Activated CD4-positive, alpha-beta T cell treated with anti-CD3 and anti-CD28 coated beads, Interleukin-2, amount 10 ng/mL, durations not matched to agents 24 days and 14 days (primary cell): ENCODE data around the gene ZNF423. TPM values are rescaled to one million over a fixed set of nuclear protein-coding genes. Genes with fewer than 3 reads are reported as not detected.

Experiments
- DNase-seq: peaks from one replicate; pipeline ENCODE4 v3.0.0; 2022
- H3K27ac Mint-ChIP-seq: one replicate; pipeline ENCODE4 v1.8.0; 2022; ENCODE audit warnings: mild to moderate bottlenecking, mixed read lengths
- H3K27me3 Mint-ChIP-seq: one replicate; pipeline ENCODE4 v1.8.0; 2022; ENCODE audit warnings: mixed read lengths
- H3K36me3 Mint-ChIP-seq: one replicate; pipeline ENCODE4 v1.8.0; 2022; ENCODE audit warnings: low read depth, mild to moderate bottlenecking, mixed read lengths
- H3K4me1 Mint-ChIP-seq: one replicate; pipeline ENCODE4 v1.8.0; 2021; ENCODE audit warnings: mixed read lengths
- H3K4me3 Mint-ChIP-seq: one replicate; pipeline ENCODE4 v1.8.0; 2022; ENCODE audit warnings: mild to moderate bottlenecking, moderate library complexity, mixed read lengths
- H3K9me3 Mint-ChIP-seq: one replicate; pipeline ENCODE4 v1.8.0; 2021; ENCODE audit warnings: mixed read lengths
- intact Hi-C: fragments of 100-400 bp; cut with micrococcal nuclease; formaldehyde crosslinking; loops from one replicate; pipeline ENCODE4 v1.15.1; 2023
- total RNA-seq: library from RNA; stranded (reverse); gene quantifications from 2 replicates; pipeline ENCODE4 v1.2.3, GENCODE V29; 2022

Gene ZNF423
- total RNA-seq, 1 donor from 2014 or later: not detected

GRCh38 chr16:49786926-49787557 is 68.9 kb downstream of the ZNF423 start:
- no peak for DNase-seq
- intact Hi-C loops: no loop called here
- no peaks in the 10 kb centered on the region for H3K27me3 Mint-ChIP-seq
- H3K36me3 Mint-ChIP-seq: no peaks in the 10 kb centered on the region
- no peak overlapping the region for H3K4me3 Mint-ChIP-seq
- no peaks in the 10 kb centered on the region for H3K9me3 Mint-ChIP-seq
- H3K4me1 Mint-ChIP-seq: no peaks in the 10 kb centered on the region
- H3K27ac Mint-ChIP-seq: no peak overlapping the region

GRCh38 chr16:49785970-49786369 is 69.9 kb downstream of the ZNF423 start:
- Mint-ChIP-seq H3K4me1 (no peaks in the 10 kb centered on the region), H3K27ac (no peak overlapping the region), H3K27me3 (no peaks in the 10 kb centered on the region), H3K9me3 (no peaks in the 10 kb centered on the region), H3K4me3 (no peak overlapping the region), H3K36me3 (no peaks in the 10 kb centered on the region)
- no peak for DNase-seq
- intact Hi-C loops: no loop called here

DNA sequence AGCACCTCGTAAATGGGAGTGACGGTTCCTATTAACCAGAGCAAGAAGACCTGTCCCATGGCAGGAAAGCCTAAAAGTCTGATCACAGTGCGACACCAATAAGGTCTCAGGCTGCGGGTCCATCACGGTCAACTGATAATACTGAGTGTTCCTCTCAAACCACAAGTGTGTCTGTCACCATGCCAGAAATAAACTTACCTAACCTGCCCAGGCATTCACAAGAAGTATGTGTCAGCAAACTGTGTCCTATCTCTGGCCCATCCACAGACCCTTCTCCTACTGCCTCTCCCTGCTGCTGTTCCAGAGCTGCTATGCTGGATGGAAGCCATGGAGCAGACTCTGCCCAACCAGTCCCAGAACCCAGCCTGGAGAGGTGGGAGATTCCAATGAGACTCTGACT is 73.5 kb downstream of the ZNF423 start:
- intact Hi-C loops: no loop called here
- Mint-ChIP-seq H3K27me3 (no peaks in the 10 kb centered on the region), H3K27ac (no peak overlapping the region), H3K4me3 (no peak overlapping the region), H3K36me3 (no peaks in the 10 kb centered on the region), H3K4me1 (no peaks in the 10 kb centered on the region), H3K9me3 (no peaks in the 10 kb centered on the region)
- DNase-seq: no peak

DNA sequence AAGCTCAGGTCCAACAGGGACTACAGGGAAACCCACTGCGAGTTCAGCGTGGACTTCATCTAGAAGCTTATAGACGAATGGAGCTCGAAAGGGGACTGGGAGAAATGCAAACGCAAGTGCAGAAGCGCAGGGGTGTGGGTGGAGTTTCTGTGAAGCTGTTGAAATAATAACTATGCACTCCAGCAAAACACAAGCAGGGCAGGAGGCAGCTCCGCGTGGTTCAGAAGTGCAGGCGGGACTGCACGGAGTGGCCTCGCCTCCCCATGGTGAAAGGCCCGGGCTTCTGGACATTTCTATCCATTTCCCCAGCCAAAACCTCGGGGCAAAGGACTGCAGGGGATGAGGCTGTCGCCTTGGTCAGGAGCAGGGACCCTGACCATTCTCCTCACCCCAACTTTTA is 74.5 kb downstream of the ZNF423 start:
- Mint-ChIP-seq H3K27ac (no peak overlapping the region), H3K27me3 (no peaks in the 10 kb centered on the region), H3K9me3 (no peaks in the 10 kb centered on the region), H3K36me3 (no peaks in the 10 kb centered on the region), H3K4me1 (no peaks in the 10 kb centered on the region), H3K4me3 (no peak overlapping the region)
- intact Hi-C loops: no loop called here
- no peak for DNase-seq

DNA sequence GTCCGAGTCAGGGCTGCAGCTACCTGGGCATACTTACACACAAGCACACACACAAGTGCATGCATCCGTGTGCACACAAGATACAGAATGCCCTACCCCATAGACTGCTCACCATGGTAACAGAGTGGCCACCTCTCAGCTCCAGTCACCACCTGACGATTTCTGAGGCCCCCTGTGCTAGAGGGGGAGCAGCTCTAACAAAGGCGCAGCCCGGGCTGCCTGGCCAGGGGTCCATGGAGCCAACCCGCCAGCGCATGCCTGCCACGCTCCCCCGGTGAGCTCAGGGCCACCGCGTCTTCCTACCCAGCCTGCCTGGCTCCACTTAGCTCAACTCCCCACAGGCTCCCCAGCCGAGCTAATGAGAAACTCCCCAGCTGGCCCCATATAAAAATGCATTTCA is 75.5 kb downstream of the ZNF423 start:
- Mint-ChIP-seq H3K9me3 (no peaks in the 10 kb centered on the region), H3K27ac (no peak overlapping the region), H3K4me1 (no peaks in the 10 kb centered on the region), H3K36me3 (no peaks in the 10 kb centered on the region), H3K4me3 (no peak overlapping the region), H3K27me3 (no peaks in the 10 kb centered on the region)
- intact Hi-C loops: no loop called here
- DNase-seq: no peak

DNA sequence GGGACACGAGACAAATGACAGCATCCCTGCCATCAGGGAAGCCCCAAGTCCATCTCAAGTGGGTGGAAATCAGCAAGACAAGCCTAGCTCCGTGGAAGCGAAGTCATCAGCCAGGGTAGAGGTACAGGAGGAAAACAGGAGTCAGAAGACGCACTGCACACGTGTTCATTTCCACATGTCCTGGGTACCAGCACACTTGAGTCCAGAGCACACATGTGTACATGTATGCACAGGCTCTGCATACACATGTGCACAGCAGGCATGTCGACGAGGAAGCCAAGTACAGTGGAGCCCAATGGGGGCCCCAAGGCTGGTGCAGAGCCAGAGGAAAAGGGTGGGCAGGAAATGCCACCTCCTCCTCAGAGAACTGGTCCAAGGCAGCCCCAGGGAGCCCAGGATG is 75.9 kb downstream of the ZNF423 start:
- H3K36me3 Mint-ChIP-seq: no peaks in the 10 kb centered on the region
- no peaks in the 10 kb centered on the region for H3K9me3 Mint-ChIP-seq
- no peak overlapping the region for H3K4me3 Mint-ChIP-seq
- no peaks in the 10 kb centered on the region for H3K27me3 Mint-ChIP-seq
- DNase-seq: no peak
- H3K27ac Mint-ChIP-seq: no peak overlapping the region
- no peaks in the 10 kb centered on the region for H3K4me1 Mint-ChIP-seq
- intact Hi-C loops: no loop called here

GRCh38 chr16:49778202-49778930 is 77.5 kb downstream of the ZNF423 start:
- no peak overlapping the region for H3K27ac Mint-ChIP-seq
- H3K36me3 Mint-ChIP-seq: no peaks in the 10 kb centered on the region
- no peaks in the 10 kb centered on the region for H3K9me3 Mint-ChIP-seq
- no peaks in the 10 kb centered on the region for H3K27me3 Mint-ChIP-seq
- H3K4me3 Mint-ChIP-seq: no peak overlapping the region
- intact Hi-C loops: no loop called here
- no peak for DNase-seq
- H3K4me1 Mint-ChIP-seq: no peaks in the 10 kb centered on the region

GRCh38 chr16:49776734-49777133 is 79.2 kb downstream of the ZNF423 start:
- H3K36me3 Mint-ChIP-seq: no peaks in the 10 kb centered on the region
- no peak for DNase-seq
- intact Hi-C loops: no loop called here
- H3K4me3 Mint-ChIP-seq: no peak overlapping the region
- no peaks in the 10 kb centered on the region for H3K9me3 Mint-ChIP-seq
- no peaks in the 10 kb centered on the region for H3K4me1 Mint-ChIP-seq
- H3K27ac Mint-ChIP-seq: no peak overlapping the region
- H3K27me3 Mint-ChIP-seq: no peaks in the 10 kb centered on the region

DNA sequence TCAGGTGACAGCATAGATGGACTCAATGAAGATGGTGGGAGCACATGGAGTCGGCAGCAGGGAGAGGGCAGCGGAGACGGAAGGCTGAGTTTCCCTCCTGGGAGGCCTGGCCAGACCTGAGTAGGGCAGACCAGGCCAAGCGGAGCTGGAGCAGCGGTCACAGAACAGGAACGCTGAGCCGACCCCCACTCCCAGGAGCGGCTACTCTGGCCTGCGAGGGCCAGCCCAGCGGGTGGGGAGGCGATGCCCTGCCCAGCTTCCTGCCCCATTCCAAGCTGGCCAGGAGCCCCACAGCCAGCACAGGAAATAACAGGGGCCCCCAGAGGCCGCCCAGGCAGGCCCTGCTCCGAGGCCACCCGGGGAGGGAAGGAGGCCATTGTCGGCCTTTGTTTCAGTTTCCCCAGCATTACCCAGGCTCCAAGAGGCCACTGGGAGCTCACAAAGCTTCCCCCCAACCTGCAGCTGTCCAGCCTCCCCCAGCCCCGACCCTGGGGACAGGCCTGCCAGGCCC is 79.8 kb downstream of the ZNF423 start:
- Mint-ChIP-seq H3K27ac (no peak overlapping the region), H3K4me1 (no peaks in the 10 kb centered on the region), H3K9me3 (no peaks in the 10 kb centered on the region), H3K36me3 (no peaks in the 10 kb centered on the region), H3K4me3 (no peak overlapping the region), H3K27me3 (no peaks in the 10 kb centered on the region)
- intact Hi-C loops: no loop called here
- DNase-seq: no peak

- Mint-ChIP-seq H3K9me3 (no peaks in the 10 kb centered on the region), H3K27me3 (no peaks in the 10 kb centered on the region), H3K4me1 (no peaks in the 10 kb centered on the region), H3K36me3 (no peaks in the 10 kb centered on the region), H3K4me3 (no peak overlapping the region), H3K27ac (no peak overlapping the region)
- DNase-seq: no peak
- intact Hi-C loops: no loop called here
These were observed 80.3 kb downstream of the ZNF423 start for GRCh38 chr16:49775581-49775980.

GRCh38 chr16:49775018-49775417 is 80.9 kb downstream of the ZNF423 start:
- intact Hi-C loops: no loop called here
- DNase-seq: no peak
- H3K4me3 Mint-ChIP-seq: no peak overlapping the region
- H3K27ac Mint-ChIP-seq: no peak overlapping the region
- no peaks in the 10 kb centered on the region for H3K36me3 Mint-ChIP-seq
- H3K27me3 Mint-ChIP-seq: no peaks in the 10 kb centered on the region
- H3K4me1 Mint-ChIP-seq: no peaks in the 10 kb centered on the region
- no peaks in the 10 kb centered on the region for H3K9me3 Mint-ChIP-seq

DNA sequence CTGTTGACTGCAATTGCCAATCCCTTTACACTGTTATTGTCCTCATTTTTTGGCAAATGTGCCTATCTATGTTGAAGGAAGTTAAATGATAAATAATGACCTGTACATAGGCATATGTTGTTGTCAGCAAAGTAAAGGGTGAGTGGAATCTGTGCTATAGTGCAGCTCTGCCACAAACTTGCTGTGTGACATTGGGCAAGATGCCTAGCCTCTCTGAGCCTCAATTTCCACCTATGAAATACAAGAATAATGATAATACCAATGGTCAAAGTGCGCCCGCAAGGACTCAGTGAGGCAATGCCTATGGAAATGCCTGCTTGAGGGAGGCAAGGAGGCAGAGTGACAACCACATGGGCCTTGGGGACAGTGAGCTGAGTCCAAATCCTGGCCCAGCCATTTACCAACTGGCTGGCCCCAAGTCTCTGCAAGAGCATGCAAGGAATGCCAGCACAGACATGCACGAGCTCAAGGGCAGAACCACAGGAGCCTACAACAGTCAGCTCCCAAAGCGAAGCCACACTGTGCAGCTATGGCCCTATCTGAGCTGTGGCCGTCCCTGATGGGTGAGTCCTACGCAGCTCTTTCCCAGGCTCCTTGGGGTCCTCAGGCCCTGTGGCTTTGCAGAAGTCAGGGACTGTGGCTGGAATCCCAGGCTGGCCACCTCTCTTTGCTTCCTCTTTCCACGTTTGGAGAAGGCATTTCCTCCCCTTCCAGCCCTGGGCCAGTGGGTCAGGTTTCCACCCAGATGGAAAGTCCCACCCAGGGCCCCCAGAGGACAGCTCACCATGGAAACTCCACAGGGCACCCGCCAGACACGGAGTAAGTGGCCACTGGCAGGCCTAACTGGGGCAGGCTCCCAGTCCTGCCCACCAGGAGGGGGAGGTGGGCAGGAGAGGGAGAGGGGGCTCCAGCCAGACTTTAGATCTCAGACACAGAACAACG is 82.1 kb downstream of the ZNF423 start:
- intact Hi-C loops: no loop called here
- Mint-ChIP-seq H3K36me3 (no peaks in the 10 kb centered on the region), H3K9me3 (no peaks in the 10 kb centered on the region), H3K27me3 (no peaks in the 10 kb centered on the region), H3K27ac (no peak overlapping the region), H3K4me3 (no peak overlapping the region), H3K4me1 (no peaks in the 10 kb centered on the region)
- no peak for DNase-seq

DNA sequence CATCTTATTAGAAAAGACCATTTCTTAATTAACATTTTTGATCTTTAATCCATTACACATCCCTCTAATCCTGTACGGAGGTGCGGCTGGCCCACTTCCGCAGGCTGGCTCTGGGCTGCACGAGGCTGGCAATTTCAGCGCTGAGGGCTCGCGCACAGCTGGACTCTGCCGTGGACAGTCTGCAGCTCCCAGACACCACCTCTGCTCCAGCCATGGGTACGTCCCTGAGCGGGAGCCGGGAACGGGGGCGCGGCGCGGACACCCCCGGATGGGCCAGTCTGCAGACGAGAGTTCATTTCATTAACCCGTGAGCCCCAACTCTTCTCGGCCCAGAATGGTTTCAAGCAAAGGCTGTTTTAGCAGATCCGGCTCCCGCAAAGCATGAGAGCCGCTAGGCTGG is 87.9 kb downstream of the ZNF423 start:
- DNase-seq: no peak
- Mint-ChIP-seq H3K27me3 (no peaks in the 10 kb centered on the region), H3K36me3 (no peaks in the 10 kb centered on the region), H3K4me1 (no peaks in the 10 kb centered on the region), H3K4me3 (no peak overlapping the region), H3K27ac (no peak overlapping the region), H3K9me3 (no peaks in the 10 kb centered on the region)
- intact Hi-C loops: no loop called here

DNA sequence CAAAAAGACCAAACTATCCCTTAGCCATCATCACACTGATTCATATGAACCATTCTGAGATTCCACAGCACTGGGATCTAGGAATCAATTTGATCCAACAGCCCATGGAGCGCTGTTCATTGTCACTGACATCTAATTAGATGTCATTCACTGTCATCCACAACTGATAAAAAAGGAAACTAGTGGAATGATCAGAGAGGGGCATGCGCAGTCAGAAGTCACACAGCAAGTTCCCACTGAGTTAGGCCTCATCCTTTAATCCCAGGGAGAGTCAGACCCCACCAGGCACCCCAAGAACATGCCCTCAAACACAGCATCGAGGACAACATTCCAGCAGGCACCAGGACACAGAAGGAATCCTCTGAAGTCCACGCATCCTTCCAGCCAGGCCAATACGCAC is 88.5 kb downstream of the ZNF423 start:
- intact Hi-C loops: no loop called here
- Mint-ChIP-seq H3K4me3 (no peak overlapping the region), H3K27me3 (no peaks in the 10 kb centered on the region), H3K4me1 (no peaks in the 10 kb centered on the region), H3K9me3 (no peaks in the 10 kb centered on the region), H3K27ac (no peak overlapping the region), H3K36me3 (no peaks in the 10 kb centered on the region)
- DNase-seq: no peak
